Measurements from ENCODE around the gene NEURL1. TPM values are rescaled to one million over a fixed set of nuclear protein-coding genes. Genes with fewer than 3 reads are reported as not detected.

The NEURL1 gene
- total RNA-seq, 3 donors from 2014 or later = 15.9 to 68.7 (median 42.9) TPM

DNA sequence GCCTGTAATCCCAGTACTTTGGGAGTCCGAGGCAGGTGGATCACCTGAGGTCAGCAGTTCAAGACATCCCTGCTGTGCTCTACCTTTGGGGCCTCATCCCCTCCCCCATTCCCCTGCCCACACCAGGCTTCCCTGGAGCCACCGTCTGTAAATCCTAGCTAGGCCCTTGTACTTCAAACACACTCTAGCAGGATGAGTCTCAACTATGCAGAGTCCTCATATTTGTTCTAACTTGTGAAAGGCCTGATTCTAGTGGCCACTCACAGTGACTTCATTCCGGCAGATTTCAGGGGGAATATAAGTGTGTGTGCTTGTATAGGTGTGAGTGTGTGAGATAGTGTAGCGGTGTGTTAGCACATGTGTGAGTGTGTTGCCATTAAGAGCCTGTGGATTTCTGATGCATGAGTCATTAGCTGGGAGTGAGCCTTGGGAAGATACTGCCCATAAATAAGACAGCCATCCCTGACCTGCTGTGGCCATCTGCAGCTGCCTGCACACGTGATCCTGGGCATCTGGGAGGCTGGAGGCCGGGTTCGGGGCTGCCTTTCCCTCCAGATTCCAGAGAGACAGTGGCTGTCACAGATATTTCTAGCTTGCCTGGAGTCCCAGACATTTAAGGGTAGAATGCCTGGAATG lies 1.7 kb upstream of the NEURL1 start:
- H3K4me1 ChIP-seq (ENCODE audit: low read depth) = peaks cover 12% of the 10 kb centered on the region
- no peak overlapping the region for H3K4me3 ChIP-seq
- TF ChIP-seq, protein P1, sequence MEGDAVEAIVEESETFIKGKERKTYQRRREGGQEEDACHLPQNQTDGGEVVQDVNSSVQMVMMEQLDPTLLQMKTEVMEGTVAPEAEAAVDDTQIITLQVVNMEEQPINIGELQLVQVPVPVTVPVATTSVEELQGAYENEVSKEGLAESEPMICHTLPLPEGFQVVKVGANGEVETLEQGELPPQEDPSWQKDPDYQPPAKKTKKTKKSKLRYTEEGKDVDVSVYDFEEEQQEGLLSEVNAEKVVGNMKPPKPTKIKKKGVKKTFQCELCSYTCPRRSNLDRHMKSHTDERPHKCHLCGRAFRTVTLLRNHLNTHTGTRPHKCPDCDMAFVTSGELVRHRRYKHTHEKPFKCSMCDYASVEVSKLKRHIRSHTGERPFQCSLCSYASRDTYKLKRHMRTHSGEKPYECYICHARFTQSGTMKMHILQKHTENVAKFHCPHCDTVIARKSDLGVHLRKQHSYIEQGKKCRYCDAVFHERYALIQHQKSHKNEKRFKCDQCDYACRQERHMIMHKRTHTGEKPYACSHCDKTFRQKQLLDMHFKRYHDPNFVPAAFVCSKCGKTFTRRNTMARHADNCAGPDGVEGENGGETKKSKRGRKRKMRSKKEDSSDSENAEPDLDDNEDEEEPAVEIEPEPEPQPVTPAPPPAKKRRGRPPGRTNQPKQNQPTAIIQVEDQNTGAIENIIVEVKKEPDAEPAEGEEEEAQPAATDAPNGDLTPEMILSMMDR (IDR thresholded peaks at IDR 0.05) = no peak
- DNase-seq (peak in 1 of 3 donors; percentile 16), ATAC-seq (peak; percentile 53)
- no peaks in the 10 kb centered on the region for H3K36me3 ChIP-seq (ENCODE audit: low read depth)
- H3K9me3 ChIP-seq = no peaks in the 10 kb centered on the region
- intact Hi-C loops (cut with DNase I, micrococcal nuclease) = no loop called here

DNA sequence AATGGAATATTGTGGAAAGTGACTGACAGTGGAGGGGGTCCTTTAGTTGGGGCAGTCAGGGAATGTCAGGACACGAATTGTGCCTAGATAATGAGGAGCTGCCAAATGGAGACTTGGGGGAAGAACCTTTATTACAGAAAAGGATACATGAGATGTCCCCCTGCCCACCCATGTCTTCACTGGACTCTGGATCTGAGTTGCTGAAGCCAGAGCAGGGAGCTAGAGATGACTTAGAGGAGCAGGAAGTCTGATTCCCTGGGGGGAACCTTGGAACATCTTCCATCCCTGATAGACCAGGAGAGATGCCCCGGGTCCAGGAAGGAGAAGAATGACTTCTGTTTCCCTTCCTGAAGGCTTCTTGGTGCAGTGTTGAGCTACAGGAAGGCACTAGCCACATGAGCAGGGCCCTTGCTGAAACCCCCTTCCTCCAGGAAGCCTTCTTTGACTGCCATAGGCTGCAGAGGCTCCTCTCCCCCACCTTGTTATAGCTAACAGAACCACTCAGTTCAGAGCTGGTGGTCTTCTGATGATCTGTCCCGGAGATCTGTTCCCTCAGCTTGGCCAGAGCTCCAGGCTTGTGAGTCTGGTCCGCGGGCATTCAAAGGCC lies 747 bp upstream of the NEURL1 start:
- DNase-seq (peak in 1 of 3 donors; percentile 1), ATAC-seq (no peak)
- no peaks in the 10 kb centered on the region for H3K9me3 ChIP-seq
- no peaks in the 10 kb centered on the region for H3K36me3 ChIP-seq (ENCODE audit: low read depth)
- H3K4me3 ChIP-seq = no peak overlapping the region
- intact Hi-C loops (cut with DNase I, micrococcal nuclease) = no loop called here
- TF ChIP-seq, protein P1 (IDR thresholded peaks at IDR 0.05) = no peak
- H3K4me1 ChIP-seq (ENCODE audit: low read depth) = peaks cover 12% of the 10 kb centered on the region

DNA sequence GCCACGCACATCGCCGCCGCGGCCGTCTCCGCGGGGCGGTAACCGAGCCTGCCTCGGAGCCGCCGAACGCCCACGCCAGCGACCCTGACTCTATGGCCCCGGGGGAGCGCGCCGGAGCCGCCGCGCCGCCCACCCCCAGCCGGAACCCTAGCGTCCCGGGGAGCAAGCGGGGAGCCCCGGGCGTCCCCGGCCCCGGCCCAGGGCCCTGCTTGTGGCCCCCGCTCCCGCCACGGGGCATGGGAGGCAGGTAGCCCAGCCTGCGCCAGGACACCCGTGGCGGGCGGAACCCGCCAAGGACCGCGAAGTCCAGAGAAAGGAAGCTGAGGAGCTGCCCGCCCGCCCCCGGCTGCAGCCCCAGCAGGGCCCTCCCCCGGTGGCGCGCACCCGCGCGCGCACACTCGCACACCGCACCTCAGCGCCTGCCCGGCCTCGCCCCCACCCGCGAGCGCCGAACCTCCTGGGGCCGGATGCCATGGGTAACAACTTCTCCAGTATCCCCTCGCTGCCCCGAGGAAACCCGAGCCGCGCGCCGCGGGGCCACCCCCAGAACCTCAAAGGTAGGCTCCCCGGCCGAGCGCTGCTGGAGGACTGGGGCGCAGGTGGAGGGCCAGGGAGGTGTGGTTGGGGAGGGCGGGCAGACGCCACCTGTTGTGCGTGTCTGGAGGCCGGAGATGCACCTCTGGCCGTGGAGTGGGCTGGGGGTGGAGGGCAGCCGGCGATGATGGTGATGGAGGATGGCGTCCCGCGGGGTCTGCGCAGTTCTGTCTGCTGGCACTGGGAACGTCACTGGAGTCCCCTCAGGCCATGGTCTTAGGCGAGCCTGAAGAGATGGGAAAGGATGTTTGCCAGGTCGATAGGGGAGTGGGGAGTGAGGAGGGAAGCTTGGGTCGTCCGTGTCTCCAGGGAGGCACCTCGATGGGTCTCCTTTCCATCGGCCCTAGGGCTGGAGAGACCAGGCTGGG lies 692 bp downstream of the NEURL1 start:
- peak; percentile 48 for ATAC-seq
- Histone ChIP-seq H3K9me3 (no peaks in the 10 kb centered on the region), H3K36me3 (ENCODE audit: low read depth) (no peaks in the 10 kb centered on the region), H3K4me1 (ENCODE audit: low read depth) (peaks cover 12% of the 10 kb centered on the region), H3K4me3 (no peak overlapping the region)
- TF ChIP-seq, protein P1 (IDR thresholded peaks at IDR 0.05) = no peak
- no peak for DNase-seq
- intact Hi-C loops (cut with DNase I, micrococcal nuclease) = no loop called here

DNA sequence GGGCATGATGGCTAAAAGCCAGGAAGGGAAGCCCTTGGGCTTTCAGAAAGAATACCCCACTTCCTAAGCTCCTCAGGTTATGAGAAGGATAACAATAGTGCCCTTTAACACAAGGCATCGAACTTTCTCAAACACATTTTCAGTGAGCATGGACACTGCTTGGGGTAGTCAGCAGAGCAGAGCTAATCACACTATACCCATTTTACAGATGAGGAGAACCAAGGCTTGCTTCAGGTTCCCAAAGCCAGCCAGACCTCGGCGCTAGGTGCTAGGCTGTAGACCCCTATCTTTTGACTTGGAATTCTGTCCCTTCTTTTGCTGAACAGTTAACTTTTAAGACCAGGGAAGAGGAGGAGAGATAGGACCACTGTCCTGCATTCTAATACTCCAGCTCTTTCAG lies 1.8 kb downstream of the NEURL1 start:
- peaks cover 12% of the 10 kb centered on the region for H3K4me1 ChIP-seq (ENCODE audit: low read depth)
- no peaks in the 10 kb centered on the region for H3K9me3 ChIP-seq
- no peak for ATAC-seq
- intact Hi-C loops (cut with DNase I, micrococcal nuclease) = no loop called here
- no peak overlapping the region for H3K4me3 ChIP-seq
- DNase-seq = no peak
- TF ChIP-seq, protein P1 (IDR thresholded peaks at IDR 0.05) = no peak
- no peaks in the 10 kb centered on the region for H3K36me3 ChIP-seq (ENCODE audit: low read depth)

DNA sequence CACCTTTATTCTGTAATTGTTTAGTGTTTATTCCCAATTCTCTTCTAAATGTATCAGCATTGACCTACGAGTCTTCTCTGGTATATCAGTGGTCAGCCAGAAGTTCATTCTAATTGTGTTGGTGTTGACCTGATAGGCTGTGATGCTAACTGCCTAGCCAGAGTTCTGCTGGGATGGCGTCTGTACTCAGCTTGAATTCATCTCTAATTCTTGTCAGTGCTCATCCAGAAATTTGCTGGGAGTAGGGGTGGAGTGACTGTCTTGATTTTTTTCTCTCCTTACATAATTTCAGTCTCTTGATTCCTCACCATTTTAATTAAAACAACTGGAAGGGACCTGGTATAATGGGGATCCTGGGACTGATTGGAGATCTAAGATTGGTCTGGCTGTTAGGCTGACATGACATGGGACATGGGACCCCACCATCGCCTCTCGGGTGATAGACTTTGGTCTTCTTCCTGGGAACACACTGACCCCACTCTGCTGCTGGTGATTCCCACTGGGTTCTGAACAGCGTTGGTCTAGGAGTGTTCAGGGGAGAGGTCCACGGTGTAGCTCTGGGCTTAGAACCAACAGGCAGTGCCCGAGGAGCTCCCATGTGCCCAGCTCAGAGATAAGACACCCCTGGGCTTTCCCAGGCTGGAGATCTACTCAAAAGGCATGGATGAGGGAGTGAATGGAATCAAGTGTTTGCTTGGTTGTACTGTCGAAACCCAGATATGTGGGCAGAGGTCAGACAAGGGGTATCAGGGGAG lies 3.8 kb downstream of the NEURL1 start:
- no peaks in the 10 kb centered on the region for H3K9me3 ChIP-seq
- no peaks in the 10 kb centered on the region for H3K36me3 ChIP-seq (ENCODE audit: low read depth)
- intact Hi-C loops (cut with DNase I, micrococcal nuclease) = no loop called here
- ATAC-seq (no peak), DNase-seq (no peak)
- no peak overlapping the region for H3K4me3 ChIP-seq
- peaks cover 12% of the 10 kb centered on the region for H3K4me1 ChIP-seq (ENCODE audit: low read depth)
- TF ChIP-seq, protein P1 (IDR thresholded peaks at IDR 0.05) = no peak
